Smooth muscle cell of trachea (primary cell): Measurements from ENCODE around the gene ERV3-1. TPM values are rescaled to one million over a fixed set of nuclear protein-coding genes. Genes with fewer than 3 reads are reported as not detected.

ENCODE experiments used
- total RNA-seq: library from RNA; depleted of rRNA; stranded (reverse); fragments of >200 nt; gene quantifications from 2 replicates; pipeline ENCODE4 v1.2.1, GENCODE V29; 2014

The ERV3-1 gene
- 9.0 and 9.9 TPM in 2 replicates for total RNA-seq

GRCh38 chr7:65006094-65006992, at the start of gene ERV3-1:
ERV3-1 (minus strand) TSS chr7:65006687; CDS start chr7:64993026, 13,661 bp downstream.

GRCh38 chr7:64990936-64991335, 15.6 kb downstream of the ERV3-1 start, which contains the start of gene ZNF117:
ZNF117 (minus strand) TSS chr7:64991036.

Other genes with a start within 250 kb of the ERV3-1 start
- 2.2 and 7.6 TPM in 2 replicates for gene ZNF138, start 212.3 kb downstream of the ERV3-1 start, total RNA-seq
- 3.1 and 4.2 TPM in 2 replicates for gene ZNF273, start 103.4 kb downstream of the ERV3-1 start, total RNA-seq
- 5.0 and 6.5 TPM in 2 replicates for gene ZNF117, start 15.7 kb downstream of the ERV3-1 start, total RNA-seq